ENCODE results near the gene JADE3. TPM values are rescaled to one million over a fixed set of nuclear protein-coding genes. Genes with fewer than 3 reads are reported as not detected.
A peak's percentile ranks its signal among the peaks of the same experiment; 100 is the strongest.

JADE3 gene
- total and polyA plus RNA-seq, 2 experiments from 2014 or later, result 6.4 to 18.6 TPM

DNA sequence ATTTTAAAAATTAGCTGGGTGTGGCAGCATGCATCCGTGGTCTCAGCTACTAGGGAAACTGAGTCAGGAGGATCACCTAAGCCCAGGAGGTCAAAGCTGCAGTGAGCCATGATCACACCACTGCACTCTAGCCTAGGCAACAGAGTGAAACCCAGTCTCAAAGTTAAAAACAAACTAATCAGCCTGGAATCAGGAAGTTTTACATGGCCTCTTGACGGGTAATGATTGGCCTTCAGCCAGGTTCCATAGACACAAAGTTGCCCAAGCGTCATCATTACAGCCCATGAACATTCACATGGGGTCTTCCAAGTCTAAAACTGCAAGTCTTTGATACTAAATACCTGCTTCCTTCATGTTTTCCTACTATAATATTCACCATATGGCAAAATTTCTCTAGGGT, 156.0 kb downstream of the JADE3 start:
- no peak for TF ChIP-seq EZH2 (IDR thresholded peaks at IDR 0.05; ENCODE audit: borderline replicate concordance)
- TF ChIP-seq EZH2phosphoT487 (IDR thresholded peaks at IDR 0.05; ENCODE audit: low read depth, severe bottlenecking, unreplicated experiment), result no peak
- TF ChIP-seq CTCF (IDR thresholded peaks at IDR 0.05; ENCODE audit: poor library complexity), result no peak
- H2AFZ ChIP-seq, result no peak overlapping the region

GRCh38 chrX:47068720-47069119, 156.5 kb downstream of the JADE3 start:
- Histone ChIP-seq H2AFZ (no peak overlapping the region), H3K9me2 (replicated peaks; ENCODE audit: insufficient read depth) (no peaks in the 10 kb centered on the region), H3K79me2 (no peaks in the 10 kb centered on the region), H3K9me3 (ENCODE audit: low read depth) (no peaks in the 10 kb centered on the region), H3K27ac (no peak overlapping the region), H3K4me2 (no peak overlapping the region), H3K4me3 (no peak overlapping the region), H3K4me1 (ENCODE audit: insufficient read depth) (no peaks in the 10 kb centered on the region), H3K36me3 (replicated peaks; ENCODE audit: insufficient read depth, low read depth) (no peaks in the 10 kb centered on the region), H4K20me1 (ENCODE audit: insufficient read depth, poor library complexity, severe bottlenecking) (no peaks in the 10 kb centered on the region), H3K27me3 (no peaks in the 10 kb centered on the region)
- no peak for DNase-seq (ENCODE audit: low spot score)
- TF ChIP-seq EZH2phosphoT487 (IDR thresholded peaks at IDR 0.05; ENCODE audit: low read depth, severe bottlenecking, unreplicated experiment) (no peak), EZH2 (IDR thresholded peaks at IDR 0.05; ENCODE audit: borderline replicate concordance) (no peak), CTCF (IDR thresholded peaks at IDR 0.05; ENCODE audit: poor library complexity) (no peak)

More for the DNA sequence above, 156.0 kb downstream of the JADE3 start:
- no peaks in the 10 kb centered on the region for H4K20me1 ChIP-seq (ENCODE audit: insufficient read depth, poor library complexity, severe bottlenecking)
- WGBS (ENCODE audit: low lambda C conversion rate, missing lambda C conversion rate), result 70% methylated on average over 3 of the region's 3 CpGs
- no peaks in the 10 kb centered on the region for H3K9me2 ChIP-seq (replicated peaks; ENCODE audit: insufficient read depth)
- no peak for DNase-seq (ENCODE audit: low spot score)
- no peaks in the 10 kb centered on the region for H3K36me3 ChIP-seq (replicated peaks; ENCODE audit: insufficient read depth, low read depth)
- no peaks in the 10 kb centered on the region for H3K9me3 ChIP-seq (ENCODE audit: low read depth)
- no peaks in the 10 kb centered on the region for H3K4me1 ChIP-seq (ENCODE audit: insufficient read depth)
- no peak overlapping the region for H3K4me3 ChIP-seq
- no peak overlapping the region for H3K27ac ChIP-seq
- no peak overlapping the region for H3K4me2 ChIP-seq
- H3K79me2 ChIP-seq, result no peaks in the 10 kb centered on the region
- no peaks in the 10 kb centered on the region for H3K27me3 ChIP-seq

DNA sequence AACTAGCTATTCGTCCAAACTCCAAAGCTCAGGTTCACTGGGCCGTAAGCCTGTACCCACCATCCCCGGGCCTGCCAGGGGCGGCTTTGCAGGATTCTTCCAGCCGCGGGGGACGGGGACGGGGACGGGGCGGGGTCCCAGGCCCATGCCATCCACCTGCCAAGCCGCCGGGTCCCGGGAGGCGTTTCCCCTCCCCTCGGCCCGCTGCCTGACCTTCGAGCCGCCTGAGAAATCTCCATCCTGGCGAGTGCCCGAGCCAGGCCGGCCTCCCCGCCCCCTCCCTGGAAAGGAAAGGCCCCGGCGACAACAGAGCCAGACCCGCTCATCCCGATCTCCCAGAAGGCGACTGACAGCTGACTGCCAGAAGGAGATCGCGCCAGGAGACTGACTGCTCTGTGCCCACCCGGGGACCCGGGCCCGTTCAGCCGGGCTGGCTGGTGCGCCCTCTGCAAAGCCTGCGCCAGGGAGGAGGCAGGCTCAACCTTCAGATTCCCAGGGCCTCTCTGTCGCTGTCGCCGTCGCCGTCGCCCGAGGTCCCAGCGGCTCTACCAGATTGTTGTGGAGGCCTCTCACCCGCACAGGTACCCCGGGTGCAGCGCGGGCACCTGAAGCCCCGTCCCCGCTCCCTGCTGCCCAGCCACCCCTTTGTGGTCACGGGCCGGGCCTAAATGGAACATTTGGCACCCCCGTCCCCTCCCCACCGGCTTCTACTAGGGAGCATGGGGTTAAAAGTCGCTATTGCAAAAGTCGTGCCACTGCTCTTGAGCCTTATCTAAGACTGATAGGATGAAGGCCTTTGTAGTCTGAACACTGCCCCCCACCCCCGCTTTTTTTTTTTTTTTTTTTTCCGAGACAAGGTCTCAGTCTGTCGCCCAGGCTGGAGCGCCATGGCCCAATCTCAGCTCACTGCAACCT, 166.2 kb downstream of the JADE3 start, which contains the start of gene RGN:
RGN (plus strand) TSS at position 315 of the 915 bp plus-strand sequence. CDS start 2,702 bp downstream, outside the sequence.
- H3K4me2 ChIP-seq, result peak within 1 kb of the TSS; percentile 69

More for the DNA sequence above, 166.2 kb downstream of the JADE3 start, which contains the start of gene RGN:
- Histone ChIP-seq H4K20me1 (ENCODE audit: insufficient read depth, poor library complexity, severe bottlenecking) (no peaks in the 10 kb centered on the region), H2AFZ (no peak within 1 kb of the TSS), H3K9me3 (ENCODE audit: low read depth) (no peaks in the 10 kb centered on the region), H3K79me2 (no peaks in the 10 kb centered on the region), H3K27ac (peak within 1 kb of the TSS; percentile 84), H3K4me3 (no peak within 1 kb of the TSS), H3K27me3 (no peaks in the 10 kb centered on the region), H3K4me1 (ENCODE audit: insufficient read depth) (no peaks in the 10 kb centered on the region), H3K36me3 (replicated peaks; ENCODE audit: insufficient read depth, low read depth) (no peaks in the 10 kb centered on the region), H3K9me2 (replicated peaks; ENCODE audit: insufficient read depth) (no peaks in the 10 kb centered on the region)
- 68% methylated on average over 31 of the region's 59 CpGs for WGBS (ENCODE audit: low lambda C conversion rate, missing lambda C conversion rate)
- TF ChIP-seq EZH2 (IDR thresholded peaks at IDR 0.05; ENCODE audit: borderline replicate concordance) (no peak), CTCF (IDR thresholded peaks at IDR 0.05; ENCODE audit: poor library complexity) (no peak), EZH2phosphoT487 (IDR thresholded peaks at IDR 0.05; ENCODE audit: low read depth, severe bottlenecking, unreplicated experiment) (no peak)
- DNase-seq (ENCODE audit: low spot score), result peak; percentile 32
